A549 (cell line): ENCODE measurements around the gene ZNF283. TPM values are rescaled to one million over a fixed set of nuclear protein-coding genes. Genes with fewer than 3 reads are reported as not detected.

Experiments
- ATAC-seq, 2 experiments: fragments of 200-7000 bp in 1 of 2; fragments of >200 bp in 1 of 2; cut with Nextera tagmentation in 1 of 2; cut with Tn5 transposase in 1 of 2; 3 replicates each; pipeline versions ENCODE4 v1.8.0 to v1.9.1; 2018 to 2020; ENCODE audit warnings: mild to moderate bottlenecking in 1 of 2, moderate library complexity in 1 of 2
- CTCF ChIA-PET: fragments of 300-600 bp; sonication (Branson Sonifier 250); formaldehyde crosslinking; extraction: SDS; loops from one replicate; lab custom pipeline; 2021; ENCODE audit warnings: antibody characterized with exemption, inconsistent platforms; lab: Yijun Ruan, JAX
- POLR2A ChIA-PET: fragments of 350-600 bp; formaldehyde crosslinking; extraction: SDS; loops from one replicate; lab custom pipeline; 2021; ENCODE audit warnings: antibody characterized with exemption, inconsistent platforms; lab: Yijun Ruan, JAX
- DNase-seq, 2 experiments: peaks; one replicate each; pipeline versions ENCODE4 v3.0.0 to v3.0.0-alpha.2; 2011 to 2016; ENCODE audit warnings: low read depth in 1 of 2, low spot score in 1 of 2
- FAIRE-seq: peaks from 2 replicates; lab custom pipeline; 2011; peaks lifted over from hg19 to GRCh38; lab: Jason Lieb, UNC
- H3K27ac ChIP-seq, 2 experiments: fragments of >200 bp; sonication (Bioruptor Twin); formaldehyde crosslinking; 3 replicates each; pipeline ENCODE4 v1.5.1; 2016 to 2017
- H3K4me1 ChIP-seq: fragments of >200 bp; sonication (Bioruptor Twin); formaldehyde crosslinking; 3 replicates; pipeline ENCODE4 v1.6.1; 2016
- H3K4me2 ChIP-seq: fragments of >200 bp; sonication (Bioruptor Twin); formaldehyde crosslinking; 3 replicates; pipeline ENCODE4 v1.6.1; 2016
- H3K4me3 ChIP-seq: fragments of >200 bp; sonication (Bioruptor Twin); formaldehyde crosslinking; 3 replicates; pipeline ENCODE4 v1.5.1; 2016
- H3K9me3 ChIP-seq: fragments of >200 bp; sonication (Bioruptor Twin); formaldehyde crosslinking; 3 replicates; pipeline ENCODE4 v1.6.1; 2016
- CEBPB ChIP-seq, 2 experiments: fragments of >200 bp in 1 of 2; sonication (Bioruptor Twin) in 1 of 2; formaldehyde crosslinking in 1 of 2; IDR thresholded peaks; 2 replicates each; pipeline ENCODE4 v1.6.1; 2012 to 2016
- CHD4 ChIP-seq: fragments of 200-600 bp; sonication (generic); IDR thresholded peaks from 2 replicates; pipeline ENCODE4 v1.6.1; 2016; ENCODE audit warnings: antibody characterized with exemption, mild to moderate bottlenecking, borderline replicate concordance
- FOSB ChIP-seq: fragments of 250-450 bp; sonication (Bioruptor Pico); IDR thresholded peaks from 2 replicates; pipeline ENCODE4 v1.5.0; 2020; ENCODE audit warnings: mild to moderate bottlenecking, moderate library complexity
- GATA3 ChIP-seq: IDR thresholded peaks from 2 replicates; pipeline ENCODE4 v1.6.1; 2012; ENCODE audit warnings: borderline replicate concordance
- HEYL ChIP-seq: fragments of 250-450 bp; sonication (Bioruptor Pico); IDR thresholded peaks from 2 replicates; pipeline ENCODE4 v1.8.0; 2021; ENCODE audit warnings: mild to moderate bottlenecking, moderate library complexity
- HOXB13 ChIP-seq: fragments of 250-450 bp; sonication (Bioruptor Pico); IDR thresholded peaks from 2 replicates; pipeline ENCODE4 v1.5.0; 2020; ENCODE audit warnings: low read depth, mild to moderate bottlenecking, moderate library complexity
- JUNB ChIP-seq: fragments of >200 bp; sonication (Bioruptor Twin); formaldehyde crosslinking; IDR thresholded peaks from 2 replicates; pipeline ENCODE4 v1.6.1; 2016
- MYC ChIP-seq: IDR thresholded peaks from 2 replicates; pipeline ENCODE4 v1.6.1; 2012; ENCODE audit warnings: mild to moderate bottlenecking, inconsistent platforms, low read length, improper control_type of control experiment, borderline replicate concordance
- NFE2L2 ChIP-seq: fragments of 150-350 bp; conservative IDR thresholded peaks from 2 replicates; pipeline ENCODE4 v1.6.1; 2014; ENCODE audit warnings: low read length
- RCOR1 ChIP-seq: fragments of 150-350 bp; IDR thresholded peaks from 2 replicates; pipeline ENCODE4 v1.6.1; 2014; ENCODE audit warnings: antibody characterized with exemption, low read length, low read depth
- TP53 ChIP-seq: fragments of 250-450 bp; sonication (Bioruptor Pico); IDR thresholded peaks from 2 replicates; pipeline ENCODE4 v1.5.0; 2021; ENCODE audit warnings: mild to moderate bottlenecking, moderate library complexity
- ZFP36 ChIP-seq: fragments of 450-650 bp; IDR thresholded peaks from 2 replicates; pipeline ENCODE4 v1.6.1; 2014; ENCODE audit warnings: borderline replicate concordance; ENCODE audit not compliant: partially characterized antibody
- ZSCAN20 ChIP-seq: fragments of 250-450 bp; sonication (Bioruptor Pico); IDR thresholded peaks from 2 replicates; pipeline ENCODE4 v1.8.0; 2022; ENCODE audit warnings: mild to moderate bottlenecking, moderate library complexity
- WGBS: methylation state at CpG from one replicate; pipeline ENCODE4 v1.1.6; 2017; ENCODE audit errors: missing lambda C conversion rate; 5-methylcytosine and 5-hydroxymethylcytosine counted together
- polyA plus RNA-seq, 4 experiments: library from polyadenylated mRNA; depleted of rRNA in 3 of 4; stranded (reverse); fragments of >200 nt; fragmentation: RNase III in 1 of 4; extraction: RNeasy Plus Mini Kit Qiagen cat#74134 plus additional on column Dnase treatment in 1 of 4; gene quantifications; 2 replicates in 3 of 4; 3 replicates in 1 of 4; pipeline ENCODE4 v1.2.3, GENCODE V29; 2011 to 2017
- TF ChIP-seq, protein P1 (sequence below): IDR thresholded peaks from 2 replicates; pipeline ENCODE4 v1.6.1; 2012; ENCODE audit warnings: low read depth, borderline replicate concordance
- TF ChIP-seq, protein P2 (sequence below): fragments of 250-450 bp; sonication (Bioruptor Pico); IDR thresholded peaks from 2 replicates; pipeline ENCODE4 v1.5.0; 2021; ENCODE audit warnings: mild to moderate bottlenecking, moderate library complexity, borderline replicate concordance
- TF ChIP-seq, protein P3 (sequence below): IDR thresholded peaks from 2 replicates; pipeline ENCODE4 v1.6.1; 2012
- TF ChIP-seq, protein P4 (sequence below): fragments of >200 bp; sonication (Bioruptor Twin); formaldehyde crosslinking; IDR thresholded peaks from 2 replicates; pipeline ENCODE4 v1.6.1; 2016
- TF ChIP-seq, protein P5 (sequence below): fragments of 250-450 bp; sonication (Bioruptor Pico); IDR thresholded peaks from 2 replicates; pipeline ENCODE4 v1.5.0; 2020; ENCODE audit warnings: low read depth, mild to moderate bottlenecking, moderate library complexity
- TF ChIP-seq, protein P6 (sequence below): fragments of 450-650 bp; IDR thresholded peaks from 2 replicates; pipeline ENCODE4 v1.6.1; 2014; ENCODE audit warnings: antibody characterized with exemption

Gene ZNF283
- polyA plus RNA-seq, 2 of the 4 experiments (the other 2 are of a cell fraction), result 6.1 to 8.9 TPM

DNA sequence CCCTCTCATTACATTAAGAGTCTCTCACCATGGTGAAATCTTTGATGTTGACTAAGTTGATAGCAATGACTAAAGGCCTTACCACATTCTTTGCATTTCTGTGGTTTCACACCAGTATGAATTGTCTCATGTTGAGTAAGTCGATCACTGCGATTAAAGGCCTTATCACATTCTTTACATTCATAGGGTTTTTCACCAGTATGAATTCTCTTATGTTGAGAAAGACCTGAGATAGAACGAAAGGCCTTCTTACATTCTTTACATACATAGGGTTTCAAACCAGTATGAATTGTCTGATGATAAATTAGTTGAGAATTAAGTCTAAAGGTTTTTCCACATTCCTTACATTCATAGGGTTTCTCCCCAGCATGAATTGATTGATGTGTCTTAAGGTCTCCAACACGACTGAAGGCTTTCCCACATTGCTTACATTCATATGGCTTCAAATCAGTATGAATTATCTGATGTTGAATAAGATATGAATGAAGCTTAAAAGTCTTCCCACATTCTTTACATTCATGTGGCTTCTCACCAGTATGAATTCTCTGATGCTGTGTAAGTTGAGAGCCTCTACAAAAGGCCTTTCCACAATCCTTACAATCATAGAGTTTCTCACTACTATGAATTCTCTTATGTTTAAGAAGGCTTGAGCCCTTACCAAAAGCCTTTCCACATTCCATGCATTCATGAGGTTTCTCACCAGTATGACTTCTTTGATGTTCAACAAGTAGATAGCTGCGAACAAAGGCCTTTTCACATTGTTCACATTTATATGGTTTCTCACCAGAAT lies 45.6 kb downstream of the ZNF283 start:
- Histone ChIP-seq H3K4me3 (no peak overlapping the region), H3K9me3 (peaks cover 91% of the 10 kb centered on the region), H3K4me1 (no peaks in the 10 kb centered on the region), H3K27ac (no peak overlapping the region), H3K4me2 (no peak overlapping the region)
- no peak for TF ChIP-seq CEBPB (IDR thresholded peaks at IDR 0.05)
- TF ChIP-seq, protein P1, sequence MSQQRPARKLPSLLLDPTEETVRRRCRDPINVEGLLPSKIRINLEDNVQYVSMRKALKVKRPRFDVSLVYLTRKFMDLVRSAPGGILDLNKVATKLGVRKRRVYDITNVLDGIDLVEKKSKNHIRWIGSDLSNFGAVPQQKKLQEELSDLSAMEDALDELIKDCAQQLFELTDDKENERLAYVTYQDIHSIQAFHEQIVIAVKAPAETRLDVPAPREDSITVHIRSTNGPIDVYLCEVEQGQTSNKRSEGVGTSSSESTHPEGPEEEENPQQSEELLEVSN, result no peak
- peak; percentile 36; the same call in 1 of the 2 replicates for TF ChIP-seq GATA3
- peak in 1 of 2 experiments; percentile 18 for DNase-seq
- ChIA-PET CTCF (no interaction called here), POLR2A (no interaction called here)
- 23% methylated on average over 5 of the region's 5 CpGs for WGBS
- no peak for ATAC-seq
- peak; percentile 83 for FAIRE-seq

DNA sequence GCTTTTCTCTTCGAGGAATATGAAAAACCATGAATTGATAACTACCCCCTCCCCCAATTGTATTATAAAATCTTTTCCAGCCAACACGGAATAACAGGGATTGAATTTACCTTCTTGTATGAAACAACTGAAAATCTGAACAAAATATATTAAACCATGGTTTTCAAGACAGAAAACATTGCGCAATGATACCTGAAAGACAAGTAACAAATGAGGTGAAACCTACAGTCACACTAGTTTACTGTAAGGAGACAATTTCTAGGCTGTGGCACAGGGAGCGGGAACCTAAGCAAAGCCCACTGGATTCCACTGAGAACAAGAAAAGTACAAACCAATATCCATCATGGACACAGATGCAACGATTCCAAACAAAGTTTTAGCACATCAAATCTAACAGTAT lies 53.4 kb downstream of the ZNF283 start:
- H3K27ac ChIP-seq, result no peak overlapping the region
- peaks cover 85% of the 10 kb centered on the region for H3K9me3 ChIP-seq
- ATAC-seq, result no peak
- POLR2A ChIA-PET, result no interaction called here
- no peak for FAIRE-seq
- CTCF ChIA-PET, result no interaction called here
- WGBS, result 14% methylated on average over 5 of the region's 5 CpGs
- H3K4me3 ChIP-seq, result no peak overlapping the region
- H3K4me1 ChIP-seq, result no peaks in the 10 kb centered on the region
- TF ChIP-seq HEYL (CRISPR knock-in tag), result no peak
- TF ChIP-seq, protein P2, sequence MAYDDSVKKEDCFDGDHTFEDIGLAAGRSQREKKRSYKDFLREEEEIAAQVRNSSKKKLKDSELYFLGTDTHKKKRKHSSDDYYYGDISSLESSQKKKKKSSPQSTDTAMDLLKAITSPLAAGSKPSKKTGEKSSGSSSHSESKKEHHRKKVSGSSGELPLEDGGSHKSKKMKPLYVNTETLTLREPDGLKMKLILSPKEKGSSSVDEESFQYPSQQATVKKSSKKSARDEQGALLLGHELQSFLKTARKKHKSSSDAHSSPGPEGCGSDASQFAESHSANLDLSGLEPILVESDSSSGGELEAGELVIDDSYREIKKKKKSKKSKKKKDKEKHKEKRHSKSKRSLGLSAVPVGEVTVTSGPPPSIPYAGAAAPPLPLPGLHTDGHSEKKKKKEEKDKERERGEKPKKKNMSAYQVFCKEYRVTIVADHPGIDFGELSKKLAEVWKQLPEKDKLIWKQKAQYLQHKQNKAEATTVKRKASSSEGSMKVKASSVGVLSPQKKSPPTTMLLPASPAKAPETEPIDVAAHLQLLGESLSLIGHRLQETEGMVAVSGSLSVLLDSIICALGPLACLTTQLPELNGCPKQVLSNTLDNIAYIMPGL (CRISPR knock-in tag), result no peak
- TF ChIP-seq CEBPB (IDR thresholded peaks at IDR 0.05), result peak; percentile 24 to 60; a peak in 3 of 4 replicates
- TF ChIP-seq, all 56 proteins: peak for 1
- DNase-seq, result no peak
- no peak overlapping the region for H3K4me2 ChIP-seq

DNA sequence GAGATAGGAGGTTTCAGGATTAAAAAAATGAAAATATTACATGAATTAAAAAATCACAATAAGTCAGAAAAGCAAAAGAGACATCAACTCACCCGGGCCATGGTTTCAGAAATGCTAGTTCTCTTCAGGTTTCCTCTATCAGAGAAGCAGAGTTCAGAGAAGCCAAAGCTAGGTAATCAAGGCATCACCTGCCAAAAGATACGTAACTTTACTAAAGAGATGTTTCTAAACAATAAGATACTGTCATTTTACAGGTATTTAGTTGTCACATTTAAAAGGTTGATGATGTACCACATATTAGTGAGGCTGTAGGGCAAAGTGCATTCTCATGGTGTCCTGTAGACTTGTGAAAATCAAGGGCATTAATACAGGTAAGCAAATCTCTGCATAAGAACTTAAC lies 56.7 kb downstream of the ZNF283 start, which contains the start of gene ZNF404:
Gene ZNF404 (minus strand): TSS at position 101 of the 400 bp plus-strand sequence.
- POLR2A ChIA-PET, result no interaction called here
- FAIRE-seq, result no peak
- Histone ChIP-seq H3K9me3 (peaks cover 92% of the 10 kb centered on the region), H3K4me2 (no peak within 1 kb of the TSS), H3K4me3 (no peak within 1 kb of the TSS), H3K27ac (no peak within 1 kb of the TSS), H3K4me1 (no peaks in the 10 kb centered on the region)
- WGBS, result 2% methylated on average over 2 of the region's 2 CpGs
- no peak for DNase-seq
- CTCF ChIA-PET, result interaction anchor here (1.0 kb wide), 1 partner anchor 133 kb away, joined by 3 read pairs; no protein-coding TSS in a partner anchor
- TF ChIP-seq RCOR1 (no peak), CHD4 (no peak), FOSB (CRISPR knock-in tag) (no peak), GATA3 (no peak), TP53 (CRISPR knock-in tag) (no peak), NFE2L2 (no peak), ZFP36 (no peak)
- TF ChIP-seq, protein P3, sequence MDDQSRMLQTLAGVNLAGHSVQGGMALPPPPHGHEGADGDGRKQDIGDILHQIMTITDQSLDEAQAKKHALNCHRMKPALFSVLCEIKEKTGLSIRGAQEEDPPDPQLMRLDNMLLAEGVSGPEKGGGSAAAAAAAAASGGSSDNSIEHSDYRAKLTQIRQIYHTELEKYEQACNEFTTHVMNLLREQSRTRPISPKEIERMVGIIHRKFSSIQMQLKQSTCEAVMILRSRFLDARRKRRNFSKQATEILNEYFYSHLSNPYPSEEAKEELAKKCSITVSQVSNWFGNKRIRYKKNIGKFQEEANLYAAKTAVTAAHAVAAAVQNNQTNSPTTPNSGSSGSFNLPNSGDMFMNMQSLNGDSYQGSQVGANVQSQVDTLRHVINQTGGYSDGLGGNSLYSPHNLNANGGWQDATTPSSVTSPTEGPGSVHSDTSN, result no peak
- no peak for ATAC-seq

DNA sequence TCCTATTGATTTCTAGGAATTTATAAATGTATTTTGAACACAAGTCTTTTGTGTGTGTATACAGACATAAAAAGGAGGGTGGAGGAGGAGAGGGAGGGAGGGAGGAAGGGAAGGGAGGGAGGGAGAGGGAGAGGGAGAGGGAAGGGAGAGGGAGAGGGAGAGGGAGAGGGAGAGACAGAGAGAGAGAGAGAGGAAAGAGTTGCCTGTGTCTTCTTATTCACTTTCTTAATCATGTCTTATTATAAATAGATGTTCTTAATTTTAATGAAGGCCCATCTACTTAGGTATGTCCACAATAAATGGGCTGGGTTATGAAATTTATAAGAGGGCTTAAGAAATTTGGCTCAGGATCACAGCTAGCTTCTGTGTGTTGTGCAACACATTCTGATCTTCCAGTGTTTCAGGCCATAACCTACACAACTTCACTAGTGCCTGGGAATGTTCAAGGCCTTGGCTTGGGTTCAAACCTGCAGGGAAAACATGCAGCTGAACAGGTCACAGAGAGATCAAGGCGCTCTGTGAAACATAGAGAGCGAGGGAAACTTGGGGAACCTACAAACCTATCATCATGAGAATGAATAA lies 68.7 kb downstream of the ZNF283 start:
- CTCF ChIA-PET, result interaction anchor here (1.0 kb wide), 1 partner anchor 10 kb away, joined by 3 read pairs; no protein-coding TSS in a partner anchor
- ATAC-seq, result no peak
- POLR2A ChIA-PET, result no interaction called here
- FAIRE-seq, result no peak
- Histone ChIP-seq H3K4me3 (no peak overlapping the region), H3K4me1 (no peaks in the 10 kb centered on the region), H3K9me3 (peaks cover 77% of the 10 kb centered on the region), H3K4me2 (no peak overlapping the region), H3K27ac (no peak overlapping the region)
- 6% methylated on average over 2 of the region's 2 CpGs for WGBS
- no peak for DNase-seq
- TF ChIP-seq, protein P4, sequence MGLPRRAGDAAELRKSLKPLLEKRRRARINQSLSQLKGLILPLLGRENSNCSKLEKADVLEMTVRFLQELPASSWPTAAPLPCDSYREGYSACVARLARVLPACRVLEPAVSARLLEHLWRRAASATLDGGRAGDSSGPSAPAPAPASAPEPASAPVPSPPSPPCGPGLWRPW, result no peak
- TF ChIP-seq, protein P5, sequence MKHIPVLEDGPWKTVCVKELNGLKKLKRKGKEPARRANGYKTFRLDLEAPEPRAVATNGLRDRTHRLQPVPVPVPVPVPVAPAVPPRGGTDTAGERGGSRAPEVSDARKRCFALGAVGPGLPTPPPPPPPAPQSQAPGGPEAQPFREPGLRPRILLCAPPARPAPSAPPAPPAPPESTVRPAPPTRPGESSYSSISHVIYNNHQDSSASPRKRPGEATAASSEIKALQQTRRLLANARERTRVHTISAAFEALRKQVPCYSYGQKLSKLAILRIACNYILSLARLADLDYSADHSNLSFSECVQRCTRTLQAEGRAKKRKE (CRISPR knock-in tag), result no peak
- TF ChIP-seq JUNB (no peak), MYC (no peak), HOXB13 (CRISPR knock-in tag) (no peak), ZSCAN20 (no peak)
- TF ChIP-seq, protein P1, result no peak
- TF ChIP-seq, protein P6, sequence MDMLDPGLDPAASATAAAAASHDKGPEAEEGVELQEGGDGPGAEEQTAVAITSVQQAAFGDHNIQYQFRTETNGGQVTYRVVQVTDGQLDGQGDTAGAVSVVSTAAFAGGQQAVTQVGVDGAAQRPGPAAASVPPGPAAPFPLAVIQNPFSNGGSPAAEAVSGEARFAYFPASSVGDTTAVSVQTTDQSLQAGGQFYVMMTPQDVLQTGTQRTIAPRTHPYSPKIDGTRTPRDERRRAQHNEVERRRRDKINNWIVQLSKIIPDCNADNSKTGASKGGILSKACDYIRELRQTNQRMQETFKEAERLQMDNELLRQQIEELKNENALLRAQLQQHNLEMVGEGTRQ, result no peak
- TF ChIP-seq, protein P3, result no peak
